IPS-NIHi7 (cell line): ENCODE results near the gene CHN2.
"Not testable (repeated sequence)": the region's sequence is repeated elsewhere in the genome, so short reads cannot be mapped to it uniquely, and the experiment has no call there.

Experiments used
- DNase-seq: peaks from one replicate; pipeline ENCODE4 v3.0.0; 2012; ENCODE audit warnings: mixed read lengths; ENCODE audit errors: extremely low spot score

Gene CHN2

GRCh38 chr7:29255906-29256692 is 61.5 kb downstream of the CHN2 start:
- DNase-seq, result no peak

DNA sequence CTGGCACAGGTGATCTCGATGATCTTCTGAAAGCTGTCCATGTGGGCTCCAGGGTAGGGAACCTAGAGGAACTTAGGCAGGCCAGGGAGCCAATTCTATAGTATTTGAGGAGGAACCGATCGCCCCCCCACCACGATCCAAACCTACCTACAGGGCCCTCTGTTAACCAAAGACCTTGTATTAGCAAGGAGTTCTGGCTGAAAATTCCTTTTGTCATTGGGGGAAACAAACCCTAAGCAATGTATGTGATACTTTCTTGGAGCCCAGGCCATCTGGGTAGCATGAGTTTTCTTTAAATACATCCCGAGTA is 62.1 kb downstream of the CHN2 start:
- DNase-seq, result no peak

DNA sequence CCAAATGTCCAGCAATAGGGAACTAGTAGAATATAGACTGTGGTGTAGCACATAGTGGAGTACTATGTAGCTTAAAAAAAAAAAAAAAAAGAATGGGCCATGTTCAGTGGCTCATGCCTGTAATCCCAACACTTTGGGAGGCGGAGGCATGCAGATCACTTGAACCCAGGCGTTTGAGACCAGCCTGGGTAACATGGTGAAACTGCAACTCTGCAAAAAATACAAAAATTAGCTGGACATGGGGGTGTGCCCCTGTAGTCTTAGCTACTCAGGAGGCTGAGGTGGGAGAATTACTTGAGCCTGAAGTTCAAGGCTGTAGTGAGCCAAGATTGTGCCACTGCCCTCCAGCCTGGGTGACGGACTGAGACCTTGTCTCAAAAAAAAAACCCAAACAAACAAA is 64.4 kb downstream of the CHN2 start:
- no peak for DNase-seq

DNA sequence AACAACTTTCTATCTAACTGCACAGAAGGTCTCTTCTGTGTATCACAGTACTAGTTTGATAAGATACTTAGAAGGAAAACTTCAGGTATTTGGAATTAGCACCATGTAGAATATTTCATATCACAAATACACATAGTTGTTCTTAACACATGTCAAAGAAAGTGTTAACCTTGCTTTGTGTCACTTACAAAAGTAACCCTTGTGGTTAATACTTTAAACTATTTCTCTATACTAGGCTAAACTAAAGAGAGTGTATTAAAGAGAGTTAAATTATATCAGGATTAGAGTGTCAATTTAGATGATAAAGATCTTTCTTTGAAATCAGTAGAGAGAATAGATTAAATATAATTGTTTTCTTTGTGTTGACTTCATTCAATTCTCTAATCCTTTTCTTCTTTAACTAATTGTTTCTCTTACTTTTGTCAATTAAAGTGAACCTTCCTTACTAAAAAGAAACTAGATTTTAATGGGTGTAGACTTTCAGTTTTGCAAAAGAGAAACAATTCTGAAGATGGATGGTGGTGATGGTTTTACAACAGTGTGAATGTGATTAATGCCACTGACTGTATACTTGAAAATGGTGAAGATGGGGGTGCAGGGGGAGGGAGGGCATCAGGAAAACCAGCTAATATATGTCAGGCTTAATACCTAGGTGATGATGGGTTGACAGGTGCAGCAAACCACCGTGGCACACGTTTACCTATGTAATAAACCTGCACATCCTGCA is 67.8 kb downstream of the CHN2 start:
- no peak for DNase-seq

- DNase-seq, result not testable (repeated sequence)
Observed at GRCh38 chr7:29263601-29264207, 69.1 kb downstream of the CHN2 start.

DNA sequence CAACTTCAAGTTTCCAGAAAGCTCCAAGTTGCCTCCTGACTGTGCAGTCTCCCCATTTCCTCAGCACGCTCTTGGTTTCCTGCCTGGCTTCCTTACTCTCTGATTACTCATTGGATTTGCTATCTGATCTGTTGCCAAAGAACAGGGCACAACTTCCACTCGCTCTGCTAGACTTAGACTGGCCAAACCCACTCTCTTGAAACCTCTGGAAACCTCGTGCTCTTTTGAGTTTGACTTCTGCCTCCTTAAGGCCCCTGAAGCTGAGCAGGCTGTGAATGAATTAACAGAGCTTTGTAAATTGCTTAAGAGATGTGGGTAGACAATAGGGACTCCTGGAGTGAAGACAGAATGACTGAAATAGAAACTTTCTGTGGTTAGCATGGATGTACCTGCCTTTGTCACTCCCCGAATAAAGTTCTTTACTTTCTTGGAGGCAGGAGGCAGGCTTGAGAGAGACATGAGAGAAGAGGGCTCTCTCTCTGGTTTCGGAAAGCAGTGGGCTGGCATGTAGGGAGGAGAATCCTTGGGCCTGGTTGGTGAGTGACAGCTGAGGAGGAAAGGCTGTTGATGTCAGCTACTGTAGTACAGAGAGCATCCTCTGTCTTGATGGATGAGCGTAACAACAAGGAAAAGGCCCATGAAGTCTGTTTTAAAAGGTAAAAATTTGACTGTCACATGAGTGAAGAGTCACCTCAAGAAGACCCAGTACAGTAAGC is 70.8 kb downstream of the CHN2 start:
- no peak for DNase-seq

- DNase-seq, result no peak
Observed at GRCh38 chr7:29269935-29270334, 75.4 kb downstream of the CHN2 start.

DNA sequence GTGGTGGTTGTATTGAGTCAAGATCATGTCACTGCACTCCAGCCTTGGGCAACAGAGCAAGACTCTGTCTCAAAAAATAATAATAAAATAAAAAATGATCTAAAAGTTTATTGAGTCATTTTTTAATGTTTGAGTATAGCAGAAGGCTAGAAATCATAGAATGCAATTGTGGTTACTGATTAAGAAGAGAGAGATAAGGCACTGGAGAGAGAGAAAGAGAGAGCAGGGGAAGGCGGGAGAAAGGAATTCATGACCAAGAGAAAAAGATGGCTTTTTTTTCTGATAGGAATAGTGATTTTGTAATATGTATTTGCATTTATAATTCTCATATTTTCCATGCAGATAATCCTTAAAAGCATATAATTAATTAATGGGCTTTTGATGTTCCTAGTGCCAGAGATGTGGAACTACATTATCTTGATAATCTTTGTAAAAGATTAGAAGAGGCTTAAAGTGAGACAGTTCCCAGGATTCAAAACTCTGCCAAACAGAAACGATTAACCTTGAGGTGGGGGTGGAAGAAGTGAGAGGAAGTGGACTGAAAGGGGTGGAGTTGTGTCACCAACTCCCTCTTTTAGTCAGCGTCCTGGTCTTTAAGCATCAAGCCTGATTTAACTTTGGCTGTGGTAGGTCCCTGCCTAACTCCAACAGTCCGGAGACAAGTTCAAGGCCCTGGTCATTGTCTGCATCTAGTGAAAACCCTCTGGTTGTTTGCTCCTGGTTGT is 76.2 kb downstream of the CHN2 start:
- DNase-seq, result no peak

DNA sequence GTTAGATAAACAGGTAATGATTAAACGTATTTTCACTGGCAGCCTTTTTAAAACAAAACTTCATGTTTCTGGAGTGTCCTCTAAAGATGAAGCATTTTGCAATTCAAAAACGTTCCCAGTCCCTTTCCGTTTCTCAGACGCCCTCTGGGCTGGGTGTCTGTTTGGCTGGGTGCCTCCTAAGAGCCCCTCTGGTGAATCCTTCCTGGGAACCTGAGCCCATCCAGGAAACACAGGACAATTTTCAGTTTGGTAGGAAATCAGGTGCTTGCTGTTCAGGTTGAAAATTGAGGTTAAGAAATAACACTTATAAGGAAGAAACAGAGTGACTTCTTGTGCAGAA is 76.7 kb downstream of the CHN2 start:
- no peak for DNase-seq

DNA sequence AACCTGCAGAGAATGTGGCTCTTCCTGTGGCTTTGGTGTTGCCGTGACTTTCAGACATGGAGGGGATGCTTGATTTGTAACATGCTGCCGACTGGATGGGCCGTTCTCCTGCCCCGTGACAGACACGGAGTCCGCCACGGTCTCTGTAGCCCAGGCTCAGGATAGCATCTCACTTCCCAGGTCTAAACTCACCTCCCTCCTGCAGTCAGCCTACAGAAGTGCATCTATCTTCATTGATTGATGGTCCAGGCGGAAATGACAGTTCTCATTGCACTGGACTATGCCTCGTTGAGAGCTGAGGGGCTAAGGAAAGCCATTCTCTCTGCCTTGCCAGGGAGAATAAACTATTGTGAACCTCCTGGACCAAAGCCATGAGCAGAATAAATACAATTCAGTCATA is 77.5 kb downstream of the CHN2 start:
- DNase-seq, result no peak

GRCh38 chr7:29274146-29275017 is 79.8 kb downstream of the CHN2 start:
- DNase-seq, result no peak

- DNase-seq, result no peak
Observed at GRCh38 chr7:29275018-29275318, 80.4 kb downstream of the CHN2 start.

- DNase-seq, result no peak
Observed at GRCh38 chr7:29275493-29275892, 80.9 kb downstream of the CHN2 start.

DNA sequence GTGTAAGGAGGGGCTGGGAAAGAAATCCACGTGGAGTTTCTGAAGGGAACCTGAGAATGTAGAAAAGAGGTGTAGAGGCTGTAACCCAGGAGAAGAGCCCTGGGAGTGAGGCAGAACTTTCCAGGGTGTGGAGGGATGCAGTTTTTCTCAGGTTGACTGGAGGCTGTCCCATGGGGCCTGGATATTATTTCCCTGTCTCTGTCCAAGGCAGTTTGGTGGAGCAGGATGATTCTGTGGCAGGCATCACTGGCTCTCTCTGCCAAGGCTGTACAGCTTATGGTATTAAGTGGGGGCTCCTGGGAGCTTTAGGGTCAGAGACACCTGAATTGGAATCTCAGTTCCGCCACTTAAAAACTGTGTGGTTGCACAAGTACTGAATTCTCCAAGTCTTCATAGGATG is 81.6 kb downstream of the CHN2 start:
- no peak for DNase-seq

- no peak for DNase-seq
Observed at GRCh38 chr7:29276806-29277205, 82.2 kb downstream of the CHN2 start.

DNA sequence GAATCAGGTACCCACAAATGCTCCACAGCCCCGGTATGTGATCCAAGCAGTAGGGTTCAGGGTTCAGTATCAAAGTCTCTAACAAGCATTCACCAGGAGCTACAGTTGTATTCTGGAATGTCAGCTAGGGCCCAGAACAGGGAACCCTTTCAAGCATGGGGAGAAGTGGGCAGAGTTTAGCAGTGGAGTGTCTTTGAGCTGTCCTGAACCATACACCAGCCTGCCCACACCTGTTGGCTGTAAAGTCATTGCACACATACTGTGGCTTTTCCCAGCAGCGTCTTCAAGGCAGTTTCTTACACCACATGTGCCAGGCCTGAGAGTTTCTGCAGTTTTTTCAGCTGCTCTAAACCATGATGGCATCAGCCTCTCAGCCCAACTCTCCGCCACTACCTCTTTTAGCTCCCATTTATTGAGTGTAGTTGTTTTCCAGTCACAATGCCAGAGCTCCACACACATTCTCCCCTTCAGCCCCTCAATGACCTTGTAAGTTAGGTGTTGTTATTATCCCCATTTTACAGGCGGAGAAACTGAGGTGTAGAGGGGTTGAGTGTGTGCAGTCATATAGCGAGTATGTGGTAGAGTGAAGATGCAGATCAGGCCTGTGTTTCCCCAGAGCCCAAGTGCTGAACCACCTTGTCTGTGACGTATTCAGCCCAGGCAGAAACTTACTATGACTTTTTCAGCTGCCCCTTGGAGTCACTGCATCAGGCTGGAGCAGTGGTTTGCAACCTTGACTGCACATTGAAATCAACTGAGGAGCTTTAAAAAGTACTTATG is 83.1 kb downstream of the CHN2 start:
- no peak for DNase-seq

- no peak for DNase-seq
Observed at GRCh38 chr7:29278337-29279069, 83.9 kb downstream of the CHN2 start.

GRCh38 chr7:29281782-29282541 is 87.4 kb downstream of the CHN2 start:
- DNase-seq, result no peak
